NCI-H2171 (cell line): ENCODE data around the gene SMR3B.

ENCODE experiments used
- DNase-seq: peaks from one replicate; lab custom pipeline; 2025; lab: John Stamatoyannopoulos, UW

SMR3B gene

GRCh38 chr4:70382691-70383181, at the start of gene SMR3B:
Gene SMR3B (plus strand): TSS chr4:70383131. CDS start chr4:70384511, 1,380 bp downstream.
- no peak for DNase-seq

DNA sequence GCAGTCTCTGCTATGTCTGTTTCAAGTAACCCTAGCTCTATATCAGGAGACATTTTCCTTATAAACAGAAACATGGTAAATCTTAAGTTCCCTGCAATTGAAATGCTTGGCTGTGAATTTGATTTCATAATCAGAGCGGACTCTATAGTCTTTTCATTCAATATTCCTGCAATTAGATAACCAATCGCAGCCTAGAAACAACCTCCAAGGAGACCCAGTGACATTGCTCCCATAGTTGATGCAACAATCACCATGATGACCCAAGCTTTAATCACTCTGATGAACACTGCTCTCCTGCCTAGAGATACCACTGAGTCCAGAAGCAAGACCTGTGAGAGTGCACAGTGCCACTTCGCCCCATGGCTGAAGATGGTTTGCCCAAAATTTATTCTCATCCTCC, 48.2 kb upstream of the SMR3B start, which contains the start of gene CABS1:
TSS of gene CABS1 (plus strand) at position 301 of the 400 bp plus-strand sequence. CDS start at position 360, 59 bp downstream.
- DNase-seq: no peak

DNA sequence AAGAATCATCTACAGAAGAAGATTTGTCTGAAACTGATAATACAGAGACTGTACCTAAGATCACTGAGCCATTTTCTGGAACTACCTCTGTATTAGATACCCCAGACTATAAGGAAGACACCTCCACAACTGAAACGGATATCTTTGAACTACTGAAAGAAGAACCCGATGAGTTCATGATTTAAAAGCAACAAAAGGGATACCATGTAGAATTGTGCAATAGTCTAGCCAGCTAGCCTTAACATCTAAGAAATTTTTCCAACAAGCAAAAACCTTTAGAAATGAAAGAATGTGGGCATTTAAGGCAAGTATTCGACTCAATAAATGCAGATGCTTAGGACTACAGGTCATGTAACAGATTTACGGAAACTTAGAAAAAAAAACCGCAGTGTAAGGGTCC, 46.9 kb upstream of the SMR3B start:
- no peak for DNase-seq

- DNase-seq: no peak
Observed at GRCh38 chr4:70337886-70338420, 45.0 kb upstream of the SMR3B start.

GRCh38 chr4:70356185-70356584, 26.7 kb upstream of the SMR3B start:
- DNase-seq: no peak

GRCh38 chr4:70359115-70359661, 23.7 kb upstream of the SMR3B start:
- no peak for DNase-seq

DNA sequence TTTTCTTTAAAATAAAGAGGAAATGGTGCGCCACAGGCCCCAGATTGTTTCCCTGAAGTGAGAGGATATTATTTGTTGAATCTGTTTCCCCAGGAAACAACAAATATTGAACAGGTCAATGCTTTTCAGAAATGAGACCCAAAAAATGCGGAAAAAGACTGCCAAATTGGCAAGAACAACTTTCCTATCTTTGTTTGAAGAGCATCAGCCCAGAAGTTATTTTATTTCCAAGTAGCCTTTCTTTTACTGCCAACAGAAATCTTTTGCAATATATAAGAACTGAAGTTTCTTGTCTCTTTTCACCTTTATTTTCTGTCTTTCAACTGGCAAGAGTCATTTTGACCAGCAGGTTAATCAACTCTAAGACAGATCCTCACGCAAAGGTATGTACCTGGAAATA, 22.5 kb upstream of the SMR3B start, which contains the start of gene SMR3A:
TSS of gene SMR3A (plus strand) at position 301 of the 400 bp plus-strand sequence. CDS start 1,356 bp downstream, outside the sequence.
- no peak for DNase-seq

DNA sequence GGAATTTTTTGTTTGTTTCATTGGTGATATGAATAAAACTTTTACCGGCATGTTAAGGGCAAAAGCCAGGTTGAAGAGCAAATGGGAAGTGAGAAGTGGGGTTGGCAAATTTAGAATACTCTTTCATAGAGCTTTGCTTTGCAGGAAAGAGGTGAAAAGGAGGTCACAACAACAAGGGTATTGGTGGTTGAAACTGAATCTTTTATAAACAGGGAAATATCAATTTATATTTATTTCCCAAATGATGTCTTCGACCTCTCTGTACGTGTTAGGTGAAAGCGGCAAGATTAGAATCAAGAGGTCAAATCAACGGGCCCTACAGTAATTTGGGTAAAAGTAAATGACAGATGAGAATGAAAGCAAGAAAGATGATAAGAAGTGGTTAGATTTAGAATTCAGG, 18.9 kb upstream of the SMR3B start:
- DNase-seq: no peak

DNA sequence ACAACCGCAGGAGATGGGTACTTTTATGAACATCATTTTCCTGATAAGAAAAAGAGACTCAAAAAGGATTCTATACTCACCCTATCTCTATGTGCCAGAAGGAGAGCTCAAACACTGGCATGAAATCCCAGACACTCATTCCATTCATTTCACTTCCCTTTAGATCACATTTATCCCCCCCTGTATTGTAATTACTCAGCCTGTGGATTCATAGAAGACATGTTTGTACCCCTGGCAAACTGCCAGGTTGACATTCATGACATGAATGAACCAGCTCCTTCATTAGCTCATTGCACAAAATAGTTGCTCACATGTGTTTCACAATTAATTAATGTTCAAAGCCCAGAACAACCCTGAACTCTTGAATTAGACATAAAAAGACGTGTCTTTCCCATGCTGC, 17.5 kb upstream of the SMR3B start:
- no peak for DNase-seq

DNA sequence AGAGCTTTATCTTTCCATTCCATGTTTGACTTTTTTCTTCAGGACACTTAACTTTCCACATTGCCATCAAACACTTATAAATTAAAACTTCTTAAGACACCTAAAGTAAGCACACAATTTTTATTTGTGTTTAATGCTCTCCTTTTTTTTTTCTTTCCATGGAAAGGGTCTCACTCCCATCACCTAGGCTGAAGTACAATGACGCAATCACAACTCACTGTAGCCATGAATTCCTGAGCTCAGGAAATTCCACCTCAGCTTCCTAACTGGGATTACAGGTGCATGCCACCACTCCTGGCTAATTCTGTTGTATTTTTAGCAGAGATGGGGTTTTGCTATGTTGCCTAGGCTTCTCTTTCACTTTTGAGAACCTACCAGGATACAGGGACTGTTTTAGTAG, 15.1 kb upstream of the SMR3B start:
- DNase-seq: no peak

DNA sequence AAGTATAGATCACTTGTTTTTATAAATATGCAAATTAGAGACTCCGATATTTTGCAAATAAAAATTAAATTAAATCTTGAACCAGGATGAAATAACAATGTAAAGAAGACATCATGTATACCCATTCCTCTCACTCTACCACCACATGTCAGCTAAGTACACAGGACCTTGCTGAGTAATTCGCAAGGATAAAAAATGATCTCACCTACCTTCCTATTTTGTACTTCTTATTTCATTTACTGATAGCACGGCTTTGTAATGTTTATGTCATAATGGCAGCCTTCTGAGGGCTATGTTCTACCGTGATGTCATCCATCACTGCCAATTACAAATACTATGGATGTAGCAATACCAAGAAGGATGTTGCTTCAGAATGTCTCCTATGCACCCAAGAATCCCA, 10.9 kb upstream of the SMR3B start:
- DNase-seq: no peak

DNA sequence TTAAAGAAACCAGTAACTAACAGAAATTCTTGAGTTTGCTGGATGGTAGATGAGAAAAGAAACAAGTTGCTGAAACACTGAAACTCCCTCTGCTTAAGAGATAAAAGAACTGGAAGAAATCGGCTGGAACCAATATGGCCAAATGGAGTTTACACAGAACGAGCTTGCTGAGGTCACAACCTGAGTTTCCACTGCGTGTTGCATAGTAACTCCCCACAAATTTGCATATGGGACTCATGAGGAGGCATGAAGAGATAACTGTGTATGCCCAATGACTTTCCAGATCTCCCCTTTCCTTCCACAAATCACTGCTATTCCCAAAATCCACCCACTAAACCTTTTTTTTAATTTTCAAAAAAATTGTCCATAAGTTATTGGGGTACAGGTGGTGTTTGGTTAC, 10.2 kb upstream of the SMR3B start:
- no peak for DNase-seq

- no peak for DNase-seq
Observed at GRCh38 chr4:70380578-70380977, 2.4 kb upstream of the SMR3B start.

DNA sequence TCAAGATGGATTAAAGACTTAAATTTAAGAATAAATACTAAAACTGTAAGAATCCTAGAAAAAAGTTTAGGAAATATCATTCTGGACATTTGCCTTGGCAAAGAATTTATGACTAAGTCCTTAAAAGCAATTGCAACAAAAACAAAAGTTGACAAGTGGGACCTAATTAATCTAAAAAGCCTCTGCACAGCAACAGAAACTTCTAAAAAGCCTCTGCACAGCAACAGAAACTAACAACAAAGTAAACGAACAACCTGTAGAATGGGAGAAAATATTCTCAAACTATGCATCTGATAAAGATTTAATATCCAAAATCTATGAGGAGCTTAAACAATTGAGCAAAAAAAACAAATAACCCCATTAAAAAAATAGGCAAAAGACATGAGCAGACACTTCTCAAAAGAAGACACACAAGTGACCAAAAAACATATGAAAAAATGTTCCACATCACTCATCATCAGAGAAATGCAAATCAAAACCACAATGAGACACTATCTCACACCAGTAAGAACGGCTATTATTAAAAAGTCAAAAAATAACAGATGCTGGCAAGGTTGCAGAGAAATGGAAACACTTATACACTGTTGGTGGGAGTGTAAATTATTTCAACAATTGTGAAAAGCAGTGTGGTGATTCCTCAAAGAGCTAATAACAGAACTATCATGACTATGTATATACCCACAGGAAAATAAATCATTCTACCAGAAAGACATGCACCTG, 9.3 kb downstream of the SMR3B start:
- DNase-seq: no peak

- no peak for DNase-seq
Observed at GRCh38 chr4:70397580-70397979, 14.6 kb downstream of the SMR3B start, which contains the start of gene OPRPN. Gene OPRPN (plus strand): TSS chr4:70397940. CDS start chr4:70399286, 1,346 bp downstream.

- no peak for DNase-seq
Observed at GRCh38 chr4:70399319-70399718, 16.4 kb downstream of the SMR3B start.

- DNase-seq: no peak
Observed at GRCh38 chr4:70402762-70403161, 19.8 kb downstream of the SMR3B start.

DNA sequence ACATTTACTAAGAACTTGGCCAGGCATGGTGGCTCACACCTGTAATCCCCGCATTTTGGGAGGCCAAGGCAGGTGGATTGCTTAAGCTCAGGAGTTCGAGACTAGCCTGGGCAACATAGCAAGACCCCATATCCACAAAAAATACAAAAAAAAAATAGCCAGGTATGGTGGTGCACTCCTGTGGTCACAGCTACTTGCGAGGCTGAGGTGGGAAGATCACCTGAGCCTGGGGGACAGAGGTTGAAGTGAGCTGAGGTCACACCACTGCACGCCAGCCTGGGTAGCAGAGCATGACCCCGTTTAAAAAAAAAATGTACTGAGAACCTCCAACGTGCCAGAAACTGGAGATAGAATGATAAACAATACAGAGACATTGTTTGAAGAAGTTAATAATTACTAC, 22.8 kb downstream of the SMR3B start:
- no peak for DNase-seq

DNA sequence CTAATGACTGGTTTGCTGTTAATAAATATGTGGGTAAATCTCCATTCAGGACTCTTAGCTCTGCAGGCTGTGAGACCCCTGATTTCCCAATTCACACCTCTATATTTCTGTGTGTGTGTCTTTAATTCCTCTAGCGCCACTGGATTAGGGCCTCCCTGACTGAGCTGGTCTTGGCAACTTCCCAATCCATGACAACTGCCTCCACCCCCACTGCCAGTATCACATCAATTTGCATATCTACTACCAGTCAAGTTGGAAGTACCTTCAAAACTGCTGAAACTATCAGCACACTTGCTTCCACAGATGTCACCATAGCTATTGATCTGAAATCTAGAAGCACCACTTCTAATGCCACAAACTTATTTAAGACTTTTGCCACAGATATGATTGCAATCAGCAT, 42.4 kb downstream of the SMR3B start:
- no peak for DNase-seq

GRCh38 chr4:70426789-70427188, 43.9 kb downstream of the SMR3B start:
- DNase-seq: no peak

GRCh38 chr4:70437197-70437596, 54.3 kb downstream of the SMR3B start:
- DNase-seq: no peak
